GM23338 (cell line): ENCODE results near the gene GAP43. TPM values are rescaled to one million over a fixed set of nuclear protein-coding genes. Genes with fewer than 3 reads are reported as not detected.

Experiments
- ATAC-seq: fragments of 200-7000 bp; cut with Tn5 transposase; 3 replicates; pipeline ENCODE4 v1.9.1; 2020
- DNase-seq: peaks from one replicate; pipeline ENCODE4 v3.0.0-alpha.2; 2015; ENCODE audit warnings: low spot score
- H2AFZ ChIP-seq: fragments of 200-600 bp; sonication (generic); 2 replicates; pipeline ENCODE4 v1.8.0; 2016; ENCODE audit warnings: antibody characterized with exemption, mild to moderate bottlenecking, moderate library complexity
- H3F3A ChIP-seq: fragments of 200-600 bp; sonication (generic); replicated peaks from 2 replicates; pipeline ENCODE4 v1.8.0; 2017; ENCODE audit warnings: antibody characterized with exemption, mixed run types, low read depth
- H3K27ac ChIP-seq: fragments of 200-600 bp; sonication (generic); 2 replicates; pipeline ENCODE4 v1.6.1; 2016; ENCODE audit warnings: low read depth
- H3K27me3 ChIP-seq: fragments of 200-600 bp; sonication (generic); 2 replicates; pipeline ENCODE4 v1.8.0; 2016; ENCODE audit warnings: mild to moderate bottlenecking, mixed run types, moderate library complexity; ENCODE audit not compliant: insufficient read depth
- H3K36me3 ChIP-seq: fragments of 200-600 bp; sonication (generic); 2 replicates; pipeline ENCODE4 v1.8.0; 2016; ENCODE audit warnings: mild to moderate bottlenecking; ENCODE audit not compliant: insufficient read depth
- H3K4me1 ChIP-seq: fragments of 200-600 bp; sonication (generic); 2 replicates; pipeline ENCODE4 v1.8.0; 2016; ENCODE audit warnings: mild to moderate bottlenecking, moderate library complexity; ENCODE audit not compliant: insufficient read depth
- H3K4me2 ChIP-seq: fragments of 200-600 bp; sonication (generic); 2 replicates; pipeline ENCODE4 v1.7.1; 2017; ENCODE audit warnings: mixed run types
- H3K4me3 ChIP-seq: fragments of 200-600 bp; sonication (generic); 2 replicates; pipeline ENCODE4 v1.6.1; 2016; ENCODE audit warnings: mixed run types
- H3K79me2 ChIP-seq: fragments of 200-600 bp; sonication (generic); replicated peaks from 2 replicates; pipeline ENCODE4 v1.8.0; 2017; ENCODE audit warnings: mild to moderate bottlenecking; ENCODE audit not compliant: insufficient read depth
- H3K9me2 ChIP-seq: fragments of 200-600 bp; sonication (generic); 2 replicates; pipeline ENCODE4 v1.8.0; 2017; ENCODE audit not compliant: insufficient read depth
- H4K20me1 ChIP-seq: fragments of 200-600 bp; sonication (generic); replicated peaks from 2 replicates; pipeline ENCODE4 v1.8.0; 2017; ENCODE audit warnings: mild to moderate bottlenecking; ENCODE audit not compliant: insufficient read depth
- H3K27ac Mint-ChIP-seq: 2 replicates; pipeline ENCODE4 v1.8.0; 2020; ENCODE audit warnings: inconsistent platforms, mild to moderate bottlenecking, moderate library complexity, mixed read lengths
- H3K27me3 Mint-ChIP-seq: 3 replicates; pipeline ENCODE4 v1.8.0; 2022; ENCODE audit warnings: low read depth, mild to moderate bottlenecking, moderate library complexity, mixed read lengths, inconsistent platforms; ENCODE audit not compliant: insufficient read depth, poor library complexity
- H3K36me3 Mint-ChIP-seq: 3 replicates; pipeline ENCODE4 v1.8.0; 2021; ENCODE audit warnings: low read depth, mild to moderate bottlenecking, inconsistent platforms, moderate library complexity, mixed read lengths
- H3K4me1 Mint-ChIP-seq: 3 replicates; pipeline ENCODE4 v1.8.0; 2020; ENCODE audit warnings: mild to moderate bottlenecking, inconsistent platforms, mixed read lengths
- H3K4me3 Mint-ChIP-seq: 3 replicates; pipeline ENCODE4 v1.8.0; 2021; ENCODE audit warnings: moderate library complexity, mild to moderate bottlenecking, inconsistent platforms, mixed read lengths
- H3K9me3 Mint-ChIP-seq: 3 replicates; pipeline ENCODE4 v1.8.0; 2020; ENCODE audit warnings: moderate library complexity, mild to moderate bottlenecking, inconsistent platforms, mixed read lengths
- CREB1 ChIP-seq: fragments of 250-450 bp; sonication (Bioruptor Pico); IDR thresholded peaks from 2 replicates; pipeline ENCODE4 v1.5.0; 2020; ENCODE audit warnings: low read depth, mild to moderate bottlenecking, moderate library complexity
- CTCF ChIP-seq, 2 experiments: fragments of 200-600 bp in 1 of 2; sonication (generic) in 1 of 2; conservative IDR thresholded peaks; 2 replicates each; pipeline versions ENCODE4 v1.5.1 to v1.6.1; 2016 to 2017; ENCODE audit warnings: antibody characterized with exemption in 2 of 2, low read depth in 2 of 2, mild to moderate bottlenecking in 2 of 2, moderate library complexity in 1 of 2
- ETS1 ChIP-seq: IDR thresholded peaks from 2 replicates; pipeline ENCODE4 v1.6.1; 2016; ENCODE audit warnings: antibody characterized with exemption
- EZH2 ChIP-seq: fragments of 200-600 bp; sonication (generic); IDR thresholded peaks from one replicate; pipeline ENCODE4 v1.8.0; 2017; ENCODE audit warnings: antibody characterized with exemption, mild to moderate bottlenecking, low read depth; ENCODE audit not compliant: unreplicated experiment
- EZH2phosphoT487 ChIP-seq: fragments of 200-600 bp; sonication (generic); IDR thresholded peaks from one replicate; pipeline ENCODE4 v1.8.1; 2018; ENCODE audit warnings: antibody characterized with exemption; ENCODE audit not compliant: unreplicated experiment
- JUNB ChIP-seq: IDR thresholded peaks from one replicate; pipeline ENCODE4 v1.6.1; 2016; ENCODE audit warnings: antibody characterized with exemption; ENCODE audit not compliant: unreplicated experiment
- NANOG ChIP-seq: IDR thresholded peaks from 2 replicates; pipeline ENCODE4 v1.6.1; 2016; ENCODE audit warnings: antibody characterized with exemption, borderline replicate concordance
- POLR2AphosphoS5 ChIP-seq: IDR thresholded peaks from 2 replicates; pipeline ENCODE4 v1.6.1; 2016; ENCODE audit warnings: antibody characterized with exemption, low read depth
- REST ChIP-seq: IDR thresholded peaks from one replicate; pipeline ENCODE4 v1.6.1; 2018; ENCODE audit warnings: antibody characterized with exemption; ENCODE audit not compliant: unreplicated experiment
- STAT1 ChIP-seq: IDR thresholded peaks from one replicate; pipeline ENCODE4 v1.6.1; 2016; ENCODE audit warnings: antibody characterized with exemption; ENCODE audit not compliant: unreplicated experiment
- ZNF114 ChIP-seq: fragments of 250-450 bp; sonication (Bioruptor Pico); IDR thresholded peaks from 2 replicates; pipeline ENCODE4 v1.5.0; 2020; ENCODE audit warnings: mild to moderate bottlenecking, moderate library complexity
- ZNF331 ChIP-seq: fragments of 250-450 bp; sonication (Bioruptor Pico); IDR thresholded peaks from 2 replicates; pipeline ENCODE4 v1.5.0; 2020; ENCODE audit warnings: low read depth, mild to moderate bottlenecking, moderate library complexity
- ZNF462 ChIP-seq: fragments of 250-450 bp; sonication (Bioruptor Pico); IDR thresholded peaks from 2 replicates; pipeline ENCODE4 v1.5.0; 2020; ENCODE audit warnings: mild to moderate bottlenecking, moderate library complexity
- polyA plus RNA-seq: library from polyadenylated mRNA; unstranded; fragments of >200 nt; fragmentation: Nextera tagmentation; extraction: Ambion mirVana; gene quantifications from 2 replicates; pipeline ENCODE4 v1.2.1, GENCODE V29; 2016
- total RNA-seq: library from RNA; depleted of rRNA; stranded (reverse); fragments of >200 nt; shearing (Covaris generic); gene quantifications from 2 replicates; pipeline ENCODE4 v1.2.3, GENCODE V29; 2014

The GAP43 gene
- total and polyA plus RNA-seq, 2 experiments from 2014 or later, result 16.1 to 48.1 TPM

- Histone ChIP-seq H2AFZ (no peak overlapping the region), H3K4me1 (peaks cover 26% of the 10 kb centered on the region), H3F3A (peaks cover 7% of the 10 kb centered on the region; the same call in 1 of the 2 replicates), H3K79me2 (no peaks in the 10 kb centered on the region; the same call in none of the 2 replicates), H3K27me3 (no peaks in the 10 kb centered on the region), H3K27ac (no peak overlapping the region), H4K20me1 (no peaks in the 10 kb centered on the region), H3K4me2 (no peak overlapping the region), H3K36me3 (no peaks in the 10 kb centered on the region), H3K9me2 (no peaks in the 10 kb centered on the region), H3K4me3 (no peak overlapping the region)
- Mint-ChIP-seq H3K9me3 (no peaks in the 10 kb centered on the region; the same call in 2 of the 3 replicates), H3K27me3 (peaks cover 8% of the 10 kb centered on the region), H3K4me1 (peaks cover 36% of the 10 kb centered on the region), H3K4me3 (no peak overlapping the region), H3K27ac (no peak overlapping the region), H3K36me3 (no peaks in the 10 kb centered on the region)
- TF ChIP-seq ZNF462 (no peak), CREB1 (CRISPR knock-in tag) (no peak), STAT1 (no peak), CTCF (conservative IDR thresholded peaks at IDR 0.05; ENCODE audit: low read depth in 2 of 2) (no peak), EZH2 (no peak), ETS1 (no peak), EZH2phosphoT487 (no peak), NANOG (no peak), POLR2AphosphoS5 (no peak), JUNB (no peak), ZNF331 (CRISPR knock-in tag) (no peak), ZNF114 (CRISPR knock-in tag) (no peak), REST (no peak)
- ATAC-seq (no peak), DNase-seq (no peak)
Measured at GRCh38 chr3:115655761-115656282, 32.5 kb downstream of the GAP43 start.
